ENCODE data around the gene CRIM1.
A peak's percentile ranks its signal among the peaks of the same experiment; 100 is the strongest.

The CRIM1 gene

DNA sequence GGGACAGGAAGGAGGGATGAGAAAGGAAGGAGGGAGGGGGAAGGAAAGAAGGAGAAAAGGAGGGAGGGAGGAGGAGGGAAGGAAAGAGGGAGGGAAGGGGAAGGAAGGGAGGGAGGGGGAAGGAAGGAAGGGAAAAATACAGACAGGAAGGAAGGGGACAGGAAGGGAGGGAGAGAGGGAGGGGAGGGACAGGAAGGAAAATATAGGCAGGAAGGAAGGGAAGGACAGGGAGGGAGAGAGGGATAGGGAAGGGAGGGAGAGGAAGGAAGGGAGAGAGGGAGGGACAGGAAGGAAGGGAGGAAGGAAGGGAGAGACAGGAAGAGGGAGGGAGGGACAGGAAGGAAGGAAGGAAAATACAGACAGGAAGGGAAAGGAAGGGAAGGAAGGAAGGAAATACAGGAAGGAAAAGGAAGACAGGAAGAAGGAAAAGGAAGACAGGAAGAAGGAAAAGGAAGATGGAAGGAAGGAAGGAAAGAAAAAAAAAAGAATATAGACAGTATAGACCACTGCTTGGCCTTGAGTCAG lies 178.8 kb downstream of the CRIM1 start:
- no peak for DNase-seq

GRCh38 chr2:36535099-36535498 lies 179.5 kb downstream of the CRIM1 start:
- no peak for DNase-seq

- DNase-seq, result no peak
Measured at GRCh38 chr2:36536776-36537175, 181.2 kb downstream of the CRIM1 start.

- DNase-seq, result peak; percentile 11 to 38
Measured at GRCh38 chr2:36538335-36538734, 182.8 kb downstream of the CRIM1 start.

DNA sequence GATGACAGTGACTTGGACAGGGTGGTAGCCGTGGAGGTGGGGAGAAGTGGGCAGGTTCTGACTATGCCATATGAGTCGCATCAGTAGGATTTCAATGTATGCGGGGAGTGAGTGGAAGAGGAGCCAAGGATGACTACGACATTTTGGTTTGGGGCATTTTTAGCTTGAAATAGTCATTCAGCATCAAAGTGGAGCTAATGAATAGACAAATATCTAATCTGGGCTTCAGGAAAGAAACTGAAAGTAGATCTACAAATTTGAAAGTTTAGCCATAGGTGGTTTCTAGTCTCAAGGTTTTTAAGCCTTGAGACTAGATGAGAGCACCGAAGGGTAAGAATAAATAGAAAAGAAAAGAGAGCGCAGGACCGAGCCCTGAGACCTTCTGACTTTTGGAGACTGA lies 184.1 kb downstream of the CRIM1 start:
- no peak for DNase-seq

- no peak for DNase-seq
Measured at GRCh38 chr2:36540986-36541754, 185.6 kb downstream of the CRIM1 start.

DNA sequence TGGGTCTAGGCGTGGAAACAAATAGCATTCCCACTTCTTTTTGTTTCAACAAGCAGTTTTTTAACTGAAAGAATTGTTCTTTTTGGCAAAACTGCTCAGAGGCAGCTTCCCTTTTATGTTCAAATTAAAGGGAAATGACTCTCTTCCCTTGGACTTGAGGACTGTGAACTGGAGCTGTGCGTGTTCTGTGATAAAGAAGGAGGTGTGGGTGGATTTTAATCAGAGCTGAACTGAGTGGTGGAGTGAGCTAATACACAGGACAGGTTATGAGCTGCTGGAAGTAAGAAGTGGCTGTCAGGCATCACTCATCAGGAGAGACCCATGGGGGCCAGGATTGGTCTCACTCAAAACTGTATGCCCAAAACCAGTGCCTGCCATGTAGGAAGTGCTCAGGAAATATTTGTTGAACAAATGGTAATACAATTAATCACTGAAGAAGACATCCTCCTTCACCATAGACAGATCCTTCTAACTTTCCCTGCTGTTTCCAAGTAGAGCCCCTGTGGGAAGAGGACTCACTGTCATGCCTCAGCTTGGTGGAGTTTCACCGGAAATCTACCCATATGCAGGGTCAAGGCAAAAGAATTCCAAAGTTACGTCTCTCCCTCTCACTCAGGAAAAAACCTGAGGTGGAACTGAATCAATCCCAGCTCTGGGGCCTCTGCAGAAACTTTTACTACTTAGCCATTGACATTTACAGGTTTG lies 186.5 kb downstream of the CRIM1 start:
- DNase-seq, result no peak

DNA sequence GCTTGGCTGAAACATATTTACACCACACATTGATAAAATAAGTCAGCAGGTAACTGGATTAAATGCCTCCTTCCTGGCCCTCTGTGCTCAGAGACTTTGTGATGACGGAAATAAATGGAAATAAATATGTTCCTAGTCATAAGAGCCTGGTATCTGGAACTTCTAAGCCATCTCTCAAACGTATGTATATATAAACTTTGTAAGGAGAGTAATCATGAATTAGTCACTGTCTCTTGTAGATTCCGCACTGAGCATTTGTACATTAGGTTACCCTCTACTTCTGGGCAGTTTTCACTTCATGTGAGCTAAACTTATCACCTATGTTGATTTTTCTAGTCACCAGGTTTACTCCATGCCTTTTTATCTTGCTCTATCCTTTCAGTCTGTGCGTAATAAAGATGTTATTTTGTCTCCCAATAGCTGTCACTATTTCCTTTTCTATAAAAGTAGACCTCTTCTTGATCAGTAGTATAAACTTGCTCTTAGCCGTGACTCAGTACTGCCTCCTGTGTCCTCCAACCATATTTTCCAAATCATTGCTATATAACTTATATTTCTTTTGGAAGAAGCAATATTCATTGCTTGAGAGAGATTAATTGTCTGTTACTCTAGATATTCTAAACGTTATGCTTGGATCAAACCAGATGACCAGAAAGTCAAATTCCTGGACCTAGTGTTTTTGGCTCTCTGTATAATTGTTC lies 189.2 kb downstream of the CRIM1 start:
- no peak for DNase-seq

DNA sequence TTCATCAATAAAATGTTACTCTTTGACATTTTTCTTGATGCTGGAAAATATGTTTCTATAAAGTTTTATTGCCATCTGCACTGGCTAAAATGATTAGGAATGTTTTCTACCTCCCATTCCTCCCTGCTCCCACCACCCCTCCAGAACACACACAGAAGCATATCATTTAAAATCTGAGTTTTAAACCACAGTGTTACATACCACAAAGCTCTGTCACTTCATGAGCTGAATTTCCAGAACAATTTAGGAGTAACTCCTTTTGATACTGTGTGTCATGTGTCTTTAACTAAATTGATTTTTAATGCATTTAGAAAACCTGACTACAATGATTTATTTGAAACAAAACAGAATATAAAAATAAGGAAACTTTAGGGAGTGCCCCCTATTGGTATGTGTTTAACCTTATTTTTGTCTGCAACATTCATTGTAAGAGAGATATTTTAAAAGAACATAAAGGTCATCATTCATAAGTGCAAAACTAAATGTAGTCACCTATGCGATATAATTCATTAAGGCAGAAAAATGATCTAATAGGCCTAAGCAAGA lies 190.4 kb downstream of the CRIM1 start:
- no peak for DNase-seq

- DNase-seq, result no peak
Measured at GRCh38 chr2:36547906-36548305, 192.3 kb downstream of the CRIM1 start.

DNA sequence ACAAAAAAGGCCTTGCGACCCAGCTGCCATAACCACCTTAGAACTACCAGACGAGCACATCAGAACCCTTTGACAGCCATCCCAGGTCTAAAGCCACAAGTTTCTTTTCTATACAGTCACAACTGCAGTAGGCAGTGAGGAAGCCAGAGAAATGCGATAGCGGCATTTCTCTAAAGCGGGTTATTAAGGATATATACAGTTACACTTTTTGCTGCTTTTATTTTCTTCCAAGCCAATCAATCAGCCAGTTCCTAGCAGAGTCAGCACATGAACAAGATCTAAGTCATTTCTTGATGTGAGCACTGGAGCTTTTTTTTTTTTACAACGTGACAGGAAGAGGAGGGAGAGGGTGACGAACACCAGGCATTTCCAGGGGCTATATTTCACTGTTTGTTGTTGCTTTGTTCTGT lies 193.6 kb downstream of the CRIM1 start:
- DNase-seq, result no peak

- no peak for DNase-seq
Measured at GRCh38 chr2:36550006-36550405, 194.4 kb downstream of the CRIM1 start.

- DNase-seq, result no peak
Measured at GRCh38 chr2:36553683-36554082, 198.1 kb downstream of the CRIM1 start.

GRCh38 chr2:36554531-36554930 lies 199.0 kb downstream of the CRIM1 start:
- no peak for DNase-seq

- no peak for DNase-seq
Measured at GRCh38 chr2:36555789-36556188, 200.2 kb downstream of the CRIM1 start.

GRCh38 chr2:36556842-36557241 lies 201.3 kb downstream of the CRIM1 start:
- DNase-seq, result no peak

GRCh38 chr2:36559221-36559942 lies 203.8 kb downstream of the CRIM1 start:
- DNase-seq, result no peak

- DNase-seq, result no peak
Measured at GRCh38 chr2:36560726-36561125, 205.1 kb downstream of the CRIM1 start.

DNA sequence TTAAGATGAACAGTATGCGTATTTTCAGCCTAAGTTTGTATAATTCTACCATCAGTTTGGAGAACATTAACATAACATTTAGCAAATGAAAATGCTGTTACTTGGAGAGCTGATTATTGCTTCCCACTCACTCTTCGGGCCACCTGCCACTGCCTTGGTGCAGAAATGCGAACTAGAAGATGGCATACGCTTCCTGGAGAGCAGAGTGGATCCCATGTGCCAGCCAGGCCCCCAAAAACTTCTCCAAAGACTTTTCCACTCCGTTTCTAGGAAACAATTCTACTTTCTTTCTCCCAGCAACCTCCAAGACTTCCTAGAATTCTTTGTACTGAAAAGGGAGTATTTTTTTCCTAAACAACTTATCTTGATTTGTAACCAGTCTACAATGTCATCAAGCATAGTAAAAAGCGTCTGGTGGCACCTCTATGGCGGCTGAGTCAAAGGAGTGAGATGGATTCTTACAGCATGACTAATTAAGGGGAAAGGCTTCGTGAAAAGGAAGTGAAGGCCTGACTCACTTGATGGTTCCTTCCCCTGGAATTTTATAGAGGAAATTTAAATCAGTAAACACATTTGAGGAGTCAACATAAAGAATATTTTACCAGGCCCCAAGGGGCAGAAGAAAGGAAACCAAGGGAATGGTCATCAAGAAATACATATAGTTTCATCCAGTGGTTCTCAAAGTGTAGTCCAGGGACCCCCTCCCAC lies 205.8 kb downstream of the CRIM1 start:
- no peak for DNase-seq

DNA sequence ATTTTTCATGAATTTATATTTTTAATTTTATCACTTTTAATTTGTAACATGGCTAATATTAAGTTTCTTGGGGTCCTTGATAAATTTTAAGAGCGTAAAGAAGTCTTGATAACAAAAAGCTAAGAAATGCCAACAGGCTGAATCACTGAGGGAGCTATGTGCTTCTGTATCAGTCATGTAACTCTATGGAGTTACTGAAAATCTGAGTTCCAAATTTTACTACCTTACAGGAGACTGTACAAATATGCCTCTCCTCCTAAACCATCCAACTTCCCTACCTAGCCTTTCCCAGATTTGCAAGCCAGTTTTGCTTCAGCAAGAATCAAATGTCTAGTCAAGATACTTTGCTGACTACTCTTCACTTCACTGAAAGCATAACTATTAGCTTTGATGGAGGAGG lies 206.7 kb downstream of the CRIM1 start:
- DNase-seq, result no peak

DNA sequence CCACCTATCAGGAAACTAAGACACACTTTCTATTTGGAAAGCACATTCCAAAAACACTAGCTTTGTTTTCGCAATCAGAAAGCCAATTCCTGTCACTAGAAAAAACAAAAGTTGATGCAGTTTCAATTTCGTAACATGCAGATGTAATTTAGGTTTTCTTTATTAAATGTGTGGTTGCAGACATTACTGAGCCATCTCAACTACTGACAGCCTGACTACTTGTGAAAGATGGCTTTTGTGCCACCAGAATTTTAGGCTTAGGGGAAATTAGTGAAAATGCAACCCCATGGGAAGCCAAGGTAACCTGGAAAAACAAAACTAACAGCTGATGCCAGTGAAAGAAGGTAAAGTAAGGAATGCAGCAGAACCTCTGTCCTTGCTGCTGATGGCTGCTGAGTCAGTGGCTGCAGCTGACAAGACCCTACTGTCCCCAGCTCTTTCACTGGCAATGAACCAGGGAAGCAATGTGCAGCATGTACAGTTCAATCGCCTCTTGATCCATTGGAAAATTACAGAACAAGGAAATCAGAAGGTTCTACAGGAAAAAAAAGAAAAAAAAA lies 207.5 kb downstream of the CRIM1 start:
- DNase-seq, result no peak

Data from NCI-H187 (cell line).